H1 (cell line): ENCODE measurements around the gene RHBDF2. TPM values are rescaled to one million over a fixed set of nuclear protein-coding genes. Genes with fewer than 3 reads are reported as not detected.

Source experiments
- CTCF ChIA-PET: fragments of 300-600 bp; sonication (Branson Sonifier 250); formaldehyde crosslinking; loops from one replicate; lab custom pipeline; 2021; ENCODE audit not compliant: partially characterized antibody; lab: Charles Lee
- POLR2A ChIA-PET: fragments of 300-600 bp; sonication (Branson Sonifier 250); formaldehyde crosslinking; loops from one replicate; lab custom pipeline; 2021; ENCODE audit warnings: inconsistent platforms; ENCODE audit not compliant: partially characterized antibody; lab: Charles Lee
- DNase-seq, 2 experiments: peaks; one replicate each; pipeline versions ENCODE4 v3.0.0 to v3.0.0-alpha.2; 2010 to 2022; ENCODE audit warnings: low spot score in 2 of 2, low read depth in 1 of 2, mixed read lengths in 1 of 2
- FAIRE-seq: peaks from 2 replicates; lab custom pipeline; 2011; peaks lifted over from hg19 to GRCh38; lab: Jason Lieb, UNC
- H2AFZ ChIP-seq: 2 replicates; pipeline ENCODE4 v1.8.1; 2012; ENCODE audit warnings: low read length, inconsistent platforms
- H2AK5ac ChIP-seq: 2 replicates; pipeline ENCODE4 v1.6.1; 2013; ENCODE audit warnings: low read depth, low read length
- H2BK120ac ChIP-seq: replicated peaks from 2 replicates; pipeline ENCODE3; 2013; ENCODE audit warnings: low read depth, low read length, inconsistent platforms
- H2BK12ac ChIP-seq: 2 replicates; pipeline ENCODE4 v1.6.1; 2013; ENCODE audit warnings: low read depth, low read length
- H2BK15ac ChIP-seq: 2 replicates; pipeline ENCODE4 v1.6.1; 2013; ENCODE audit warnings: low read length
- H2BK20ac ChIP-seq: 2 replicates; pipeline ENCODE4 v1.6.1; 2013; ENCODE audit warnings: low read length
- H2BK5ac ChIP-seq: 2 replicates; pipeline ENCODE4 v1.6.1; 2013; ENCODE audit warnings: low read depth, low read length
- H3K14ac ChIP-seq: 2 replicates; pipeline ENCODE4 v1.6.1; 2013; ENCODE audit warnings: inconsistent platforms; ENCODE audit not compliant: insufficient read length
- H3K18ac ChIP-seq: 2 replicates; pipeline ENCODE4 v1.6.1; 2013; ENCODE audit warnings: low read length; ENCODE audit errors: extremely low read depth
- H3K23ac ChIP-seq: 2 replicates; pipeline ENCODE4 v1.6.1; 2013; ENCODE audit warnings: inconsistent platforms; ENCODE audit not compliant: insufficient read length
- H3K23me2 ChIP-seq: 2 replicates; pipeline ENCODE4 v1.6.1; 2013; ENCODE audit warnings: low read depth, low read length
- H3K27ac ChIP-seq: 2 replicates; pipeline ENCODE4 v1.6.1; 2011; ENCODE audit warnings: low read depth, low read length, inconsistent platforms
- H3K27me3 ChIP-seq, 4 experiments: replicated peaks in 1 of 4; 1 replicate in 1 of 4; 2 replicates in 3 of 4; pipeline versions ENCODE4 v1.6.1 to v1.8.1; 2011 to 2013; ENCODE audit warnings: low read length in 3 of 4, mild to moderate bottlenecking in 3 of 4, inconsistent platforms in 2 of 4, mixed read lengths in 2 of 4, moderate library complexity in 1 of 4; ENCODE audit not compliant: control insufficient read depth in 3 of 4, insufficient read depth in 3 of 4; ENCODE audit errors: extremely low read depth in 1 of 4
- H3K36me3 ChIP-seq, 4 experiments: 2 replicates each; pipeline versions ENCODE4 v1.6.1 to v1.8.1; 2011 to 2013; ENCODE audit warnings: mild to moderate bottlenecking in 4 of 4, low read length in 3 of 4, moderate library complexity in 2 of 4, control low read depth in 1 of 4, inconsistent platforms in 1 of 4; ENCODE audit not compliant: insufficient read depth in 4 of 4, control insufficient read depth in 2 of 4
- H3K4ac ChIP-seq: replicated peaks from 2 replicates; pipeline ENCODE3; 2013; ENCODE audit warnings: low read length, low read depth, mixed read lengths, inconsistent platforms; ENCODE audit not compliant: insufficient read length
- H3K4me1 ChIP-seq, 4 experiments: replicated peaks in 1 of 4; 1 replicate in 1 of 4; 2 replicates in 3 of 4; pipeline versions ENCODE4 v1.6.1 to v1.8.1; 2011 to 2013; ENCODE audit warnings: low read length in 3 of 4, inconsistent platforms in 2 of 4, mixed read lengths in 1 of 4; ENCODE audit not compliant: insufficient read depth in 4 of 4, control insufficient read depth in 3 of 4
- H3K4me2 ChIP-seq, 2 experiments: 2 replicates each; pipeline versions ENCODE4 v1.6.1 to v1.8.1; 2011 to 2013; ENCODE audit warnings: low read depth in 2 of 2, low read length in 2 of 2, control low read depth in 1 of 2, inconsistent platforms in 1 of 2, mild to moderate bottlenecking in 1 of 2; ENCODE audit not compliant: insufficient read depth in 1 of 2
- H3K4me3 ChIP-seq, 4 experiments: fragments of 200-600, 300-600 bp in 1 of 4; sonication (generic), shearing (Covaris generic), sonication (Bioruptor Twin) in 1 of 4; 2 replicates each; pipeline versions ENCODE4 v1.5.1 to v1.8.1; 2011 to 2016; ENCODE audit warnings: low read length in 4 of 4, low read depth in 3 of 4, control low read depth in 2 of 4, inconsistent platforms in 2 of 4, mild to moderate bottlenecking in 2 of 4, mixed read lengths in 1 of 4, moderate library complexity in 1 of 4; ENCODE audit not compliant: insufficient read depth in 2 of 4; ENCODE audit errors: extremely low read depth in 1 of 4
- H3K56ac ChIP-seq: replicated peaks from 2 replicates; pipeline ENCODE3; 2013; ENCODE audit warnings: low read depth, mild to moderate bottlenecking, mixed read lengths, low read length, inconsistent platforms; ENCODE audit not compliant: insufficient read length
- H3K79me1 ChIP-seq: 2 replicates; pipeline ENCODE4 v1.6.1; 2013; ENCODE audit warnings: low read depth, low read length, control low read depth
- H3K79me2 ChIP-seq, 2 experiments: 2 replicates each; pipeline versions ENCODE4 v1.6.1 to v1.8.1; 2012 to 2013; ENCODE audit warnings: low read length in 2 of 2, mild to moderate bottlenecking in 2 of 2, inconsistent platforms in 1 of 2; ENCODE audit not compliant: insufficient read depth in 2 of 2, control insufficient read depth in 1 of 2
- H3K9ac ChIP-seq, 4 experiments: replicated peaks in 1 of 4; 1 replicate in 1 of 4; 2 replicates in 3 of 4; pipeline versions ENCODE4 v1.6.1 to v1.8.1; 2011 to 2013; ENCODE audit warnings: low read depth in 3 of 4, low read length in 3 of 4, control low read depth in 2 of 4, mild to moderate bottlenecking in 2 of 4, moderate library complexity in 2 of 4, inconsistent platforms in 1 of 4; ENCODE audit errors: extremely low read depth in 1 of 4
- H3K9me3 ChIP-seq, 2 experiments: 2 replicates each; pipeline versions ENCODE4 v1.6.1 to v1.8.1; 2012 to 2013; ENCODE audit warnings: mild to moderate bottlenecking in 2 of 2, moderate library complexity in 2 of 2, control low read depth in 1 of 2, inconsistent platforms in 1 of 2, low read depth in 1 of 2, low read length in 1 of 2, mixed read lengths in 1 of 2; ENCODE audit not compliant: insufficient read depth in 2 of 2
- H4K20me1 ChIP-seq, 2 experiments: replicated peaks in 1 of 2; 2 replicates each; pipeline versions ENCODE3 to v1.8.1; 2011 to 2013; ENCODE audit warnings: inconsistent platforms in 2 of 2, low read length in 2 of 2, mild to moderate bottlenecking in 1 of 2; ENCODE audit not compliant: insufficient read depth in 2 of 2, control insufficient read depth in 1 of 2
- H4K5ac ChIP-seq: 2 replicates; pipeline ENCODE4 v1.6.1; 2013; ENCODE audit warnings: low read length, low read depth, mixed read lengths, inconsistent platforms; ENCODE audit not compliant: insufficient read length
- H4K8ac ChIP-seq: 2 replicates; pipeline ENCODE4 v1.8.0; 2013; ENCODE audit warnings: mild to moderate bottlenecking, moderate library complexity, low read length, inconsistent platforms; ENCODE audit not compliant: insufficient read depth; ENCODE audit errors: extremely low read depth
- H4K91ac ChIP-seq: replicated peaks from 2 replicates; pipeline ENCODE3; 2013; ENCODE audit warnings: low read length, mixed read lengths, inconsistent platforms; ENCODE audit not compliant: insufficient read length
- CTBP2 ChIP-seq: IDR thresholded peaks from 2 replicates; pipeline ENCODE4 v1.7.0; 2011; ENCODE audit warnings: borderline replicate concordance, mild to moderate bottlenecking, moderate library complexity, mixed read lengths, low read length; ENCODE audit not compliant: insufficient read depth, insufficient read length
- WGBS, 2 experiments: shearing (Covaris generic) in 1 of 2; methylation state at CpG; one replicate each; pipeline versions ENCODE4 v1.1.6 to v1.1.7; 2013 to 2015; ENCODE audit warnings: low lambda C conversion rate in 2 of 2, mixed read lengths in 2 of 2, inconsistent platforms in 1 of 2, low coverage in 1 of 2, missing lambda C conversion rate in 1 of 2; ENCODE audit not compliant: insufficient replicate concordance in 2 of 2, insufficient coverage in 1 of 2, insufficient read length in 1 of 2; ENCODE audit errors: extremely low coverage in 1 of 2, missing lambda C conversion rate in 1 of 2; 5-methylcytosine and 5-hydroxymethylcytosine counted together
- polyA plus RNA-seq, 7 experiments: library from polyadenylated mRNA; depleted of rRNA in 3 of 7; stranded (reverse) in 5 of 7; unstranded in 2 of 7; fragments of >200 nt in 5 of 7; fragments of 200-250 nt in 2 of 7; gene quantifications; 1 replicate in 5 of 7; 2 replicates in 1 of 7; 4 replicates in 1 of 7; pipeline versions ENCODE4 v1.2.1 to v1.2.3, GENCODE V29; 2011 to 2013; ENCODE audit warnings: missing spikeins in 2 of 7, mixed read lengths in 2 of 7
- total RNA-seq: library from RNA; stranded (reverse); fragmentation: NEBNext Ultra II Directional; extraction: Animal tissue kit (Norgen Biotek cat#: 25700); gene quantifications from 2 replicates; pipeline ENCODE4 v1.2.1, GENCODE V29; 2021

The RHBDF2 gene
- total and polyA plus RNA-seq, 2 of the 8 experiments (the other 6 are each of a cell fraction or from before 2014, with no cell fraction given), result 21.2 to 25.9 TPM

DNA sequence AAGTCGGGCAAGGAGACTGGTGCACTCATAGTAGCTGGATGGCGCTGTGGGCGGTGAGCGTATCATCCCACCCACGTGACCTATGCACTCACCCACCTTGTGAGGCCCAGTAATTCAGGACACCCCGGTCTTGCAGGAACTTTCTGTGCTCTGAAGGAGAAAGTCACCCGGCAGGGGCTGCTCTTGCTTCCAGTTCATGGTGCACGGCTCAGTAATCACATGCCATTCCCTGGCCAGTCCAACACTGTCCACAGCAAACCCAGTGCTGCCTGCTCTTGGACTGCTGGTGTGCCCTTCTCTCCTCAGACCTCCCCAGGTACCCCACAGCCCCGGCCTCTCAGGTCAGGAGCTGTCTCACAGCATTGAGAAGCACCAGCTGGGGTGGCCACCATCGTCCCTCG is 16.4 kb upstream of the RHBDF2 start:
- POLR2A ChIA-PET, result interaction anchor here (1.4 kb wide), 1 partner anchor 27 kb away, joined by 3 read pairs; no protein-coding TSS in a partner anchor
- Histone ChIP-seq H2AK5ac (no peak overlapping the region), H3K9me3 (no peaks in the 10 kb centered on the region), H3K79me2 (no peaks in the 10 kb centered on the region), H3K14ac (no peak overlapping the region), H4K91ac (no peak overlapping the region), H3K79me1 (no peaks in the 10 kb centered on the region), H2BK15ac (no peak overlapping the region), H3K4me3 (no peak overlapping the region), H3K56ac (no peak overlapping the region), H3K23ac (no peak overlapping the region), H2BK12ac (no peak overlapping the region), H4K8ac (no peak overlapping the region), H3K4me2 (no peak overlapping the region), H3K27me3 (no peaks in the 10 kb centered on the region; a peak in 1 of 7 replicates), H2BK120ac (no peak overlapping the region), H2AFZ (no peak overlapping the region), H4K20me1 (peaks cover 0 to 1% of the 10 kb centered on the region in 2 experiments), H3K18ac (no peak overlapping the region), H4K5ac (no peak overlapping the region), H3K4me1 (peaks cover 0 to 4% (median 0%) of the 10 kb centered on the region in 4 experiments; a peak in 3 of 7 replicates), H2BK20ac (no peak overlapping the region), H2BK5ac (no peak overlapping the region), H3K36me3 (no peaks in the 10 kb centered on the region), H3K27ac (no peak overlapping the region), H3K4ac (no peak overlapping the region), H3K23me2 (no peaks in the 10 kb centered on the region), H3K9ac (no peak overlapping the region)
- TF ChIP-seq CTBP2, result no peak
- DNase-seq (no peak), FAIRE-seq (no peak)
- 91% methylated on average over 10 of the region's 11 CpGs; no CpG with 5 or more reads in 1 of the 2 experiments for WGBS, 2 experiments
- CTCF ChIA-PET, result interaction anchor here (1.1 to 10.8 kb wide), 7 partner anchors 12 to 164 kb away, joined by 3 to 260 read pairs (median 4); partner anchors contain the start of genes CYGB, PRCD and RHBDF2
